ENCODE data around the gene CUL4B. TPM values are rescaled to one million over a fixed set of nuclear protein-coding genes. Genes with fewer than 3 reads are reported as not detected.
"Not testable (repeated sequence)": the region's sequence is repeated elsewhere in the genome, so short reads cannot be mapped to it uniquely, and the experiment has no call there.

The CUL4B gene
- total RNA-seq, 2 donors from 2014 or later: 19.1 to 19.6 TPM

DNA sequence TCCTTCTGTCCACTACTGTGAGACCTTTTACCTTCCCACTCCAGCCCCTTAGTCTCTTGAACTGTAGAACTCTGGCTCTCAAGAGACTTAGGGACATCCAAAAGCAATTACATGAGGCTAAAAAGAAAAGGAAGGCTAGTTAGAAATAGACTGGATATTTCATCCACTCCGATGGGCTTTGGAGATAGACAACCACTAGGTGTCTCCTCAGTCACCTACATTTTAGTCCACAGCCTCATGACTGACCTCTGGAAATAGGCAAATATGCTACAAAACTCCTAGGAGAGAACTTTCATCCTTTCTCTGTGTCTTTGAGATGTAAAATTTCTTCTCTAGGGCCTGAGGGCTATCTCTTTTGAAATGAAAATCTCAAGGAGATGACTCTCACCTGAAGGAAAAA is 46.5 kb downstream of the CUL4B start:
- Histone ChIP-seq H3K4me3 (no peak overlapping the region), H3K27ac (no peak overlapping the region), H3K9me3 (no peaks in the 10 kb centered on the region), H3K27me3 (no peaks in the 10 kb centered on the region), H3K36me3 (no peaks in the 10 kb centered on the region), H3K4me1 (no peaks in the 10 kb centered on the region)
- DNase-seq (ENCODE audit: low spot score): no peak
- TF ChIP-seq, protein P1, sequence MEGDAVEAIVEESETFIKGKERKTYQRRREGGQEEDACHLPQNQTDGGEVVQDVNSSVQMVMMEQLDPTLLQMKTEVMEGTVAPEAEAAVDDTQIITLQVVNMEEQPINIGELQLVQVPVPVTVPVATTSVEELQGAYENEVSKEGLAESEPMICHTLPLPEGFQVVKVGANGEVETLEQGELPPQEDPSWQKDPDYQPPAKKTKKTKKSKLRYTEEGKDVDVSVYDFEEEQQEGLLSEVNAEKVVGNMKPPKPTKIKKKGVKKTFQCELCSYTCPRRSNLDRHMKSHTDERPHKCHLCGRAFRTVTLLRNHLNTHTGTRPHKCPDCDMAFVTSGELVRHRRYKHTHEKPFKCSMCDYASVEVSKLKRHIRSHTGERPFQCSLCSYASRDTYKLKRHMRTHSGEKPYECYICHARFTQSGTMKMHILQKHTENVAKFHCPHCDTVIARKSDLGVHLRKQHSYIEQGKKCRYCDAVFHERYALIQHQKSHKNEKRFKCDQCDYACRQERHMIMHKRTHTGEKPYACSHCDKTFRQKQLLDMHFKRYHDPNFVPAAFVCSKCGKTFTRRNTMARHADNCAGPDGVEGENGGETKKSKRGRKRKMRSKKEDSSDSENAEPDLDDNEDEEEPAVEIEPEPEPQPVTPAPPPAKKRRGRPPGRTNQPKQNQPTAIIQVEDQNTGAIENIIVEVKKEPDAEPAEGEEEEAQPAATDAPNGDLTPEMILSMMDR (IDR thresholded peaks at IDR 0.05): no peak

DNA sequence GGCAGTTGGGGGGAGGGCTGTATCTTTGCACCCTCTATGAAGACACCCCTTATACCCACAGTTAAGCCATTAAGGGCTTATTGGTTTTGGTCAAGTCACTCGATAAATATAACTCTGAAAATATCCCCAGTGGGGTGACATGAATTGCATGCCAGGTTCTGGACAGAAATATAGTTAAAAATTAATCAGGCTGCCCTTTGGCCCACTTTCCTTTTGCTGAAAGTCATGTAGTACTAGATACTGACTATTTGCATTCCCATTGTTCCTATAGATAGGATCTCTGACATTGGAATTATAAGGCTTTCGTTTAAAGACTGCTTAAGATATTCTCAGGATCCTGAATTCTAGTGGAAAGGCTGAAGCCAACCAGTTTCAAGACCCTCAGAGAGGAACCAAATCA is 48.1 kb downstream of the CUL4B start:
- Histone ChIP-seq H3K4me3 (no peak overlapping the region), H3K4me1 (no peaks in the 10 kb centered on the region), H3K9me3 (no peaks in the 10 kb centered on the region), H3K27me3 (no peaks in the 10 kb centered on the region), H3K27ac (no peak overlapping the region), H3K36me3 (no peaks in the 10 kb centered on the region)
- DNase-seq (ENCODE audit: low spot score): no peak
- TF ChIP-seq, protein P1 (IDR thresholded peaks at IDR 0.05): no peak

DNA sequence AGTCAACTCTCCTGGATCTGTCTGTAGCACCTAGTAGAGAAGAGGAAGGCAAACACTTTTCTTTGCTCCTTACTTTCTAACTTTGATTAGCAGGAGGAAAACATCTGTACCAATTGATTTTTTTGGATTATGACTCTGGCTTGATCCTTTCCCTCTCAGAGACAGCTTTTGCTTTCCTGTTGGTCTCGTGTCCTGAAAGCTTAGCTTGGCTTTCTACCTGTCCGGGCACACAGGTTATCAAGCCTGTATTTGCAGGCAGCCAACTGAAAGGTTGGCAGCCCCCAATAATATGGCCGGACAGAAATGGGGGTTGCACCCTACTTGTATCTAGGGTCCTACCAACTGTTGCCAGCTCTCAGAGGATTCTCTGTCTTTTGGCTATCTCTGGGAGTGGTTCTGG is 48.5 kb downstream of the CUL4B start:
- DNase-seq (ENCODE audit: low spot score): no peak
- Histone ChIP-seq H3K4me3 (no peak overlapping the region), H3K36me3 (no peaks in the 10 kb centered on the region), H3K27ac (no peak overlapping the region), H3K27me3 (peaks cover 0 to 3% of the 10 kb centered on the region in 2 donors), H3K4me1 (no peaks in the 10 kb centered on the region), H3K9me3 (no peaks in the 10 kb centered on the region)
- TF ChIP-seq, protein P1 (IDR thresholded peaks at IDR 0.05): no peak

DNA sequence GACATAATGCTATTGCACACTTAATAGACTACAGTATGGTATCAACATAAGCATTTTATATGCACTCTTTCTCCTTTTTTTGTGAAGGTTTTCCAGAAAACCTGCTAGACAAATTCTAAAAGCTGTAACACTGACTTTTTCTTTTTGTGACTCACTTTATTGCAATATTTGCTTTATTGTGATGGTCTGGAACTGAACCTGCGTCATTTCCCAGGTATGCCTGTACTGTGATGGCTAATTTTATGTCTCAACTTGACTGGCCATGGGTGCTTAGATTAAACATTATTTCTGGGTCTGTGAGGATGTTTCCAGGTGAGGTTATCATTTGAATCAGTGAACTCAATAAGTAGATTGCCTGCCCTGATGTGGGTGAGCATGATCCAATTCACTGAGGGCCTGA is 56.2 kb downstream of the CUL4B start:
- no peaks in the 10 kb centered on the region for H3K4me1 ChIP-seq
- no peaks in the 10 kb centered on the region for H3K9me3 ChIP-seq
- H3K4me3 ChIP-seq: no peak overlapping the region
- no peaks in the 10 kb centered on the region for H3K36me3 ChIP-seq
- TF ChIP-seq, protein P1 (IDR thresholded peaks at IDR 0.05): no peak
- H3K27me3 ChIP-seq: peaks cover 0 to 3% of the 10 kb centered on the region in 2 donors
- DNase-seq (ENCODE audit: low spot score): no peak
- no peak overlapping the region for H3K27ac ChIP-seq

DNA sequence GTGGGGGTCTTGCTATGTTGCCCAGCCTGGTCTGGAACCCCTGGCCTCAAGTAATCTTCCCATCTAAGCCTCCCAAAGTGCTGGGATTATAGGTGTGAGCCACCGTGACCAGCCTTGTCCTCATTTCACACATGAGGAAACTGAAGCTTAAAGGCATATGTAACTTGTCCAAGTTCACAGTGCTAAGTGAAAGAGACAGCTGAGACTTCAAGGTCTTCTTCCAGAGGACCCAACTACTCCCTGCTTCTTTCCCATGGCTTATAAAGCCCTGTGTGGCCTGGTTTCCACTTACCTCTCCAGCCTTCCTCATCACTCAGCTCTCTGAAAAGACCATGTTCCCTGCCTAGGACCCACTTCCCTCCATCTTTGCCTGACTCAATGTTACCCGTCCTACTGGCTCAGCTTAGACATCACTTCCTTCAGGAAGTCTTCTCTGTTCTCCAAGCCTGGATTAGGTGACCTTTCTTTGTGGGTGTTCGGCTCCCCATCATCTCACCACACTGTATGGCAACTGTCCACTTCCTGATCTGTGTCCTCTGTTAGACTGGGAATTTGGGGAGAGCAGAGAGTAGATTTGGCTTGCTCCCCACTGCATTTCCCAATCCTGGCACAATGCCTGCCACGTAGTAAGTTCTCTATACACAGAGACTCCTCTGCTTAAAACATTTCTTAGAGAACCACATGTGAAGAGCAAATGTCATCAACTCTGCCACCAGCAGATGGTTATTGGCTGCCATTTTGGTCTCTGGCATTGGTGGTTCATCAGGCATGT is 61.3 kb downstream of the CUL4B start:
- no peaks in the 10 kb centered on the region for H3K27me3 ChIP-seq
- no peak for DNase-seq (ENCODE audit: low spot score)
- no peak overlapping the region for H3K27ac ChIP-seq
- no peaks in the 10 kb centered on the region for H3K9me3 ChIP-seq
- H3K4me3 ChIP-seq: no peak overlapping the region
- H3K36me3 ChIP-seq: no peaks in the 10 kb centered on the region
- no peaks in the 10 kb centered on the region for H3K4me1 ChIP-seq
- TF ChIP-seq, protein P1 (IDR thresholded peaks at IDR 0.05): no peak

DNA sequence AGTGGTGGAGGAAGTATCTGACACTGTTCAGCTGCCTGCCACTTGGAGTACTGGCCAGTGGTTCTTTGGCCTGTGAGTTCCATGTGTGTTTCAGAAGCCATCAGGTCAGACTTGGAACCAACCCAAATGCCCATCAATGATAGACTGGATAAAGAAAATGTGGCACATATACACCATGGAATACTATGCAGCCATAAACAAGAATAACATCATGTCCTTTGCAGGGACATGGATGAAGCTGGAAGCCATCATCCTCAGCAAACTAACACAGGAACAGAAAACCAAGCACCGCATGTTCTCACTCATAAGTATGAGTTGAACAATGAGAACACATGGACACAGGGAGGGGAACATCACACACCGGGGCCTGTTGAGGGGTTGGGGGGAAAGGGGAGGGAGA is 70.6 kb downstream of the CUL4B start:
- not testable (repeated sequence) for H3K27me3 ChIP-seq; DNase-seq (ENCODE audit: low spot score); H3K9me3 ChIP-seq; H3K4me1 ChIP-seq; H3K36me3 ChIP-seq; H3K4me3 ChIP-seq; H3K27ac ChIP-seq

Measured in right atrium auricular region (tissue), 2 donors.